HG02588 (cell line): Measurements from ENCODE around the gene JUP.

ENCODE experiments used
- ATAC-seq: cut with Tn5 transposase; IDR thresholded peaks from one replicate; pipeline ENCODE4 v1.9.1; 2021; ENCODE audit warnings: mild to moderate bottlenecking, moderate library complexity; ENCODE audit not compliant: unreplicated experiment

Gene JUP

DNA sequence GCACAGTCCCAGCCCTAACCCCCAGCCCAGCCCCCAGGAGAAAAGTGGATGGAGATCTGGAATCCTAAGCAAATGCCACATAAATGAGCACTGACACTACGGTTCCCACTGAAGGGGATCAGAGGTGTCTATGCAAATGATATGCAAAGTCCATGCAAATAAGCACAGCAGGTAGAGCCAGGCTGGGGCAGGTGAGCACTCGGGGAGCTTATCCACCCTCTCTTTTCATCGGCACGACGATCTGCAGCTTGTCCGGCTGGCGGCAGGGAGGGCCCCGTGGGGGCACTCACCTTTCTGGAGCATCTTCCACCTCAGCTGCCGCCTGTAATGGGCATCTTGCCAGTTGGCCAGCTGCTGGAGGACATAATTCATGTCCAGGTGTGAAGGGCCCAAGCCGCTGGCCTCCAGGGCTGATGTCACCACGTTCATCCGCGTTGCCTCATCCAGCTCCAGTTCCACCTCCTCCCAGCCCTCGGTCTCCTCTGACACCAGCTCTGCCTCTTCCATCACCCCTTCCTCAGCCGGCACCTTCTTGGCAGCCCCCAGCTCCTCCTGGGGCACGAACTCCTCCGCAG, 61.9 kb downstream of the JUP start:
- no peak for ATAC-seq

DNA sequence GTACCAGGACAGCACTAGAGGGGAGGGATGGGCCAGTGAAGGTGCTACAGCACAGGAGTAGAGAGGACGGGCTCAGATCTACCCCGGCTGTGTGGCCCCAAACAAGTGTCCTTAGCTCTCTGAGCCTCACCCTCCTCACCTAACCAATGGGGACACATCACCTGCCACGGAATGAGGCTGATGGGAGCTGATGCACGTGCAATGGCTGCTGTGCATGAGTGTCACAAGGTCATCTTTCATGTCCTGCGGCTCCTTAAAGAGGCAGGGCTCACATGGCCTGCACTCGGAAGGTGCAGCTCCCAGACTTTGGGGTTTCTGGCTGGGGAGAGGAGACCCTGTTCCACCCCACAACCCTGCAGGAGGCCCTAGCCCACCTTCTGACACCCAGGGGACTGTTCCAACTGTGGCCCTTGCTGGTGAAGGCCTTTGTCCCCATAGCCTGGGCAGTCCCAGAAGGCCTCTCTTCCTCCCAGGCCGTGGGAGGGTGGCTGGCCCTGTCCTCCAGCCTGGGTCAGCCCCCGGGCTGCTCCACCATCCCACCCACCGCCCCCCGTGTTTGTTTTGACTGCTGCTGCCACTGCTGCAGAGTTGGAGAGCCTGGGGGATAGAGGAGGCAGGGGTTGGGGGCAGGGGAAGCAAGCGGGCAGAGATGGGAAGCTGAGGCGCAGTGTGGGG, 62.6 kb downstream of the JUP start:
- ATAC-seq = no peak

DNA sequence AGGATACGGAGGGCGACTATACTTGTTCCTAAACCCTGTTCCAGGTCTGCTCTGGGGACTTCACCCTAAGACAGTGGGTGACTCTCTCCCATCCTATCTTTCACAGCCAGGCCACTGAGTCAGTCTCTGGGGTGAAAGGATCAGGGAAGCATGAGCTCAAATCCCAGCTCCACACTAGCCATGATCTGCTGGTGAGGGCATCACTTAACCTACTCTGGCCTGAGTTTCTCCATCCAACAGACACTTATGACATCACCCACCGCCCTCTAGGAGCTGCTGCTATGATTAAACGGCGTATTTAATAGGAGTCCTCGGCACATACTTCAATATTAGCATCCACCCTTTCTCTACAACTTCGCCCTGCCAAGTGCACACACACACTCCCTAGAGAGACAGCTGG, 64.3 kb downstream of the JUP start:
- no peak for ATAC-seq

DNA sequence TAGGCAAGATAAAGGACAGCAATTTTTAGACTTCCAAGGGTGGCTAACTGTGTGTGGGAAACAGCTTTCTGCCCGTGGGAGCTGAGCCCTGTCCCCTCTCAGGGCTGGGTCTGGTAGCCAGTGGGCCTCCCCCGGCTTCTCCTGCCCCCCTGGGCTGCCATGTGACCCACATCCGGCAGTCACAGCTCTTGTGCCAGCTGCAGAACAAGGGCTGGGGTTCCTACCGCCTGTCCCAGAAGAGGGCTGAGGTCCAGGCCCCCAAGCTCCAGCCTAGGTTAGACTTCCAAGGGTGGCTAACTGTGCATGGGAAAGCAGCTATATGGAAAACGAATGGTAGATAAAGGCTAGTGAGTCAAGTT, 68.2 kb downstream of the JUP start:
- ATAC-seq = no peak

DNA sequence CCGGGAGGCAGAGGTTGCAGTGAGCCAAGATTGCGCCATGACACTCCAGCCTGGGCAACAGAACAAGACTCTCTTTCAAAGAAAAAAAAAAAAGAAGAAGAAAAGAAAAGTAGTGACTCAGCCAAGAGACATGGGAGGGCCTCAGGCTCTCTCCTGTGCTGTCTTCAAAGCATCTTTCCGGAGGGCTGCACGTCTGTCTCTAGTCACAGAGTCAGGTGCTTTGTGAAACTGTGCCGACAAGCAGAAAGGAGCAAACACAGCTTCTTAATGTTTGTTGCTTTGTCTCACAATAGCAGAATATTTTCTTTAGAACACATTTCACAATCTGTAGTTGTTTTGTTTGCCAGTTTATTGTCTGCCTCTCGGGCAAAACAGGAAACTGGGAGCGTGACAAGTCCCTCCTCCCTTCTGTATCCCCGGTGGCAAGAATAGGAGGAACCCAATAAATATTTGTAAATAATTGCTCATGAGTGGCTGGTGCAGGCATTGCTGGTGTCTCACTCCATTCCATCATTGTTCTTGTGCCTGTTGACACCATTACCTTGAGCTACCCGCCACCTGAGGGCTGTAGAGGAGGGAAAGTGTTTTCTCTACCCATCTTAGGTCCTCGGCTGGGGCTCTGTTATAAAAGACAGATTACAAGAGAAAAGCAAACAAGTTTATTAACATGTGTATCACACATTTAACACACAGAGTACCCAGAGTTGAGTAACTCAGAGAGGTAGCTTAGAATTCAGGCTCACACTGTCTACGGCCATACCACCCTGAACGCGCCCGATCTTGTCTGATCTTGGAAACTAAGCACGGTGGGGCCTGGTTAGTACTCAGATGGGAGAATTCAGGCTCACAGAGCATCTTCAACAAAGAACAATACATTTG, 68.9 kb downstream of the JUP start:
- no peak for ATAC-seq

DNA sequence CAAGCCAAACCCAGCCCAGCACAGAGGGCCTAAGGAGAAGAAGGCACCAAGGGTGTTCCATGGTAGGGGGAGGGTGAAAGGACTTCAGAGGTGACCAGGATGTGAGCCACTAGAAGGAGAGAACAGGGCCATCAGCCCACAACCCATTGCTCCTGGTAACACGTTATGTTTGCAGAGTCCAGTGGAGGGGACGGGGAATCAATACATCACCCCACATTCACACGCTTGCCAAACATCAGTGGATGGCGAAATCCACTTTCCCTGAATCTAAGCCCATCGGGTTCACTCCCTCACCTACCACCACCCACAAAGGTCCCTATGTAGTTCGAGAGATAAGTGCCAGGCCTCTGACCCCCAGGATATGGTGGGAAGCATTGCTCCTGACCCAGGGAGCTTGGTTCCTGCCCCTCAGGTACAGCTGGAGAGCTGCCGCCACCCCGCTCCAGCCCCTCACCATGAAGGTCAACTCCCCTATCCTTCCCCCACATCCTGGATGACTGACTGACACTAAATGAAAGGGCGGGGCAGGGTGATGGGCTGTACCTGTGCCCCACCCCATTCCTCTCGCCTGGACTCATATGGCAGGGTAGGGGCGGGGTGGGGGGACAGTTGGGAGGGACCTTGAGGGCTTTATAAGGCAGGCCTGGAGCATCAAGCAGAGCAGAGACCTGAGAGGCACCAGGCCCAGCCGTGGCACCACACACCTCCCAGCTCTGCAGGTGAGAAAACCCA, 74.7 kb downstream of the JUP start, which contains the start of gene GAST:
GAST (plus strand) TSS at position 663 of the 732 bp plus-strand sequence. CDS start 3,106 bp downstream, outside the sequence.
- no peak for ATAC-seq

DNA sequence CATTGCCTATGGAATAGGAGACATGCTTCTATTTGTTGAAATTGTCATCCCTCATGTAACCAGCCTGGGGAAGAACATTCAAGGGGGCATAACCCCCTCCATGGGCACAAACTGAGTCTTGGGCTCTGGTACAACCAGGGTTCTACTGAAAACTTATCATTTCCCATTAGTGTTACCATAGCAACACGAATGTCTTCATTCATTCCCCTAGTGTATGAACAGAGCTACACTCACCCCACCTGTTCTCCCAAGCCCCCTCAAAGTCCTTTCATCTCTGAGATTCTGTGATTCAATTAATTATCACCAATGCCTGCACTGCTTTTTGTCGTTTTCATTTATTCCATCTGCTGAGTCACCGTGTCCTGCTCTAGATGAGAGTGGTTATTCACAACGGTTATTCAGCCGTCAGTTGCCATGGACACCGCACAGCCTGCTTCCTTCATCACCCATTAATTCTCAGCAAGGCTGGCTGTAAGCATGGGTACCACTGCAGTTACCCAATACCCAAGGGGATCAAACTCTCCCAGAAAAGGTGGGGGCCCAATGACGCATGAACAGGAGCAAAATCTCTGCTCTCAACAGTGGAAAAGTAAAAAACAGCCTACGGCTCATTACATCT, 75.9 kb downstream of the JUP start:
- no peak for ATAC-seq

DNA sequence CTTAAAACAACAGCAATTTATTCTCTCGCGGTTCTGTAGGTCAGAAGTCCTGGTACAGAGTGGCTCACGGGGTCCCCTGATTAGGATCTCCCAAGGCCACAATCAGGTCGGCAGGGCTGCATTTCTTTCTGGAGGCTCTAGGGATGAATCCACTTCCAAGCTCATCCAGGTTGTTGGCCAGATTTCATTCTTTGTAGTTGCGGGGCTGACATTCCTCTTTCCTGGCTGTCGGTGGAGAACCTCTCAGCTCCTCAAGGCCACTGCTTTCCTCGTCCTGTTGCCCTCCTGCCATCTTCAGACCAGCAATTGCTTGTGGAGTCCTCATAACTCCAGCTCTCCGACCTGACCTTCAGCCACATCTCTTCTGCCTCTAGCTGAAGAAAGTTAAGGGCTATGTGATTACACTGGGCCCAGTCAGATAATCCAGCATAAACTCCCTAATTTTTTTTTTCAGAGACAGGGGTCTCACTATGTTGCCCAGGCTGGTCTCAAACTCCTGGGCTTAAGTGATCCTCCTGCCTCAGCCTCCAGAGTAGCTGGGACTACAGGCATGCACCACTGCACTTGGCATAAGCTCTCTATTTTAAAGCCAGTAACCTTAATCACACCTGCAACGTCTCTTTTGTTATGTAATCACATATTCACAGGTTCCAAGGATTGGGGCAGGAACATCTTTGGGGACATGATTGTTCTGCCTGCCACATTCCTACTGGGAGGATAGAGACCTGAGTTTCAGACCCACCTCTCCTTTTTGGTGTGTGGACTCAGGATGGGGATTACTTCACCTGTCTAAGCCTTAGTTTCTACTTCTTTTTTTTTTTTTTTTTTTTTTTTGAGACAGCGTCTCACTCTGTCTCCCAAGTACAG, 78.5 kb downstream of the JUP start:
- ATAC-seq = no peak

DNA sequence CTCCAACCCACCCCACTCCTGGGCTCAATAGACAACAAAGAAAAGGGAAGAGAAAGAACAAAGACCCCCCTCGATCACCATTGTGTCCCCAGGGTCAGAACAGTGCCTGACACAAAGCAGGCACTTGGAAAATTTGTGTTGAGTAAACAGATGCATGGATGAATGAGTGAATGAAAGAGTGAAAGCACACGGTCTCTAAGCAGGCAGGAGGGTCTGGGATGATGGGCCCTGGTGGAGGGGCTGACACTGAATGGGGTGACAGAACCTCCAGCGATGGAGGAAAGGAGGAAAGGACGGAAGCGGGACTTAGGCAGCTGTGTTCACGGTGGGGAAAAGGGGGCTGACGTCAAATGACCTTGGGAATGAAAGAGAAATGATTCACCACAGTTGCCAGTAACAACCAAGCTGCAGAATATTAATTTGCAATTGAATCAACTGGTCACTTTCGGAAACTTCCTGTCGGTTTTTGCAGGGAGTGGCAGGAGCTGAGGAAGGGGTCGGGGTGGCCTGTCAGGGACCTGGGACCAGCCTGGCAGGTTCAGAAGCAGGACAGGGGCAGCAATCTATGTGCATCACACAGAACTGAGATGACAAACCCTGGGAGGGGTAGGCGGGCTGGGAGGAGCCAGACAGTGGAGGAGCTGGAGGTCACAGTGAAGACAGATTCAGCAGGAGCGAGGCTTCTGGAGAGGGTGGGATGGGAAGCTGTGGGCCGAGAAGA, 81.1 kb downstream of the JUP start:
- ATAC-seq = no peak
